ENCODE data around the gene ZNF138. TPM values are rescaled to one million over a fixed set of nuclear protein-coding genes. Genes with fewer than 3 reads are reported as not detected.

The ZNF138 gene
- total RNA-seq, 1 donor from 2014 or later, result 17.1 TPM

DNA sequence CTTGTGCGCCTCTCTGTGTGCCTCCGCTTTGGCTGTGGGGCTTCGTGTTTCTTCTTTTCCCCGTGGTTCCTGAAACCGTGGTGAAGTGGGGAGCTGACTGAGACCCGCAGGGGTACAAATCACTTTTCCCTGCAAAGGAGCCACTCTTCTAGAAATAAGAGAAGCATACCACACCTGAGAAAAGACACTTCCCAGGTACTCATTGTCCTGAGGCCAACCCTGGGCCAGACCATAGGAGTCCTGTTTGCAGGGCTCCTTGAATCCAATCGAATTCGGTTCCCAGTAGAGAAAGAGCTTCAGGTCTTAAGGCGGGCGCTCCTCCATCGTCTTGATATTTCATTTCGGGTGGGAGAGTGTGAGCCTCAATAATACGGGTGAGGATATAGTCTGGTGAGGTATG is 76.4 kb downstream of the ZNF138 start:
- Mint-ChIP-seq H3K4me1 (no peaks in the 10 kb centered on the region), H3K9me3 (peaks cover 51% of the 10 kb centered on the region), H3K27me3 (ENCODE audit: low read depth) (no peaks in the 10 kb centered on the region), H3K27ac (no peak overlapping the region), H3K36me3 (no peaks in the 10 kb centered on the region), H3K4me3 (no peak overlapping the region)
- TF ChIP-seq, protein P1, sequence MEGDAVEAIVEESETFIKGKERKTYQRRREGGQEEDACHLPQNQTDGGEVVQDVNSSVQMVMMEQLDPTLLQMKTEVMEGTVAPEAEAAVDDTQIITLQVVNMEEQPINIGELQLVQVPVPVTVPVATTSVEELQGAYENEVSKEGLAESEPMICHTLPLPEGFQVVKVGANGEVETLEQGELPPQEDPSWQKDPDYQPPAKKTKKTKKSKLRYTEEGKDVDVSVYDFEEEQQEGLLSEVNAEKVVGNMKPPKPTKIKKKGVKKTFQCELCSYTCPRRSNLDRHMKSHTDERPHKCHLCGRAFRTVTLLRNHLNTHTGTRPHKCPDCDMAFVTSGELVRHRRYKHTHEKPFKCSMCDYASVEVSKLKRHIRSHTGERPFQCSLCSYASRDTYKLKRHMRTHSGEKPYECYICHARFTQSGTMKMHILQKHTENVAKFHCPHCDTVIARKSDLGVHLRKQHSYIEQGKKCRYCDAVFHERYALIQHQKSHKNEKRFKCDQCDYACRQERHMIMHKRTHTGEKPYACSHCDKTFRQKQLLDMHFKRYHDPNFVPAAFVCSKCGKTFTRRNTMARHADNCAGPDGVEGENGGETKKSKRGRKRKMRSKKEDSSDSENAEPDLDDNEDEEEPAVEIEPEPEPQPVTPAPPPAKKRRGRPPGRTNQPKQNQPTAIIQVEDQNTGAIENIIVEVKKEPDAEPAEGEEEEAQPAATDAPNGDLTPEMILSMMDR (IDR thresholded peaks at IDR 0.05; ENCODE audit: unreplicated experiment), result no peak
- DNase-seq (ENCODE audit: low spot score in 2 of 2, unreplicated experiment in 2 of 2), result no peak

DNA sequence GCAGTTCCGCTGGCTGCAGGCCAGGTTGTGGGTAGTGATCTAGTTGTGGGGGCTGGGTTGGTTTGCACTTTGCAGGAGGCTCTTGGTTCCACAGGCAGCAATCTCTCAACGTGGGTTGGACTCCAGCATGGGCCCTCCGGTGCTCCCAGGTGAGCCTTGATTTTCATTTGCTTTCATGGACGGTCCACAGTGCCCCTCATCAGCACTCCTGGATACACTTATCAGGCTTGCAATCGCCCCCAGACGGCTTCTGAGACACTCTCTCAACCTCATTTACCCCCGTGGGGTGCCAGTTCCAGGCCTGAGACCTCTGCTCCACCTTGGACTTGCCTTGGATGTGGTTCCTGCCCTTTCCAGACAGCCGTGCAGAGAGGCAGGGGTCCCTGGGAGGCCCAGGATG is 77.5 kb downstream of the ZNF138 start:
- DNase-seq (ENCODE audit: low spot score in 2 of 2, unreplicated experiment in 2 of 2), result no peak
- TF ChIP-seq, protein P1 (IDR thresholded peaks at IDR 0.05; ENCODE audit: unreplicated experiment), result no peak
- Mint-ChIP-seq H3K27me3 (ENCODE audit: low read depth) (no peaks in the 10 kb centered on the region), H3K4me1 (no peaks in the 10 kb centered on the region), H3K4me3 (no peak overlapping the region), H3K27ac (no peak overlapping the region), H3K9me3 (peaks cover 49% of the 10 kb centered on the region), H3K36me3 (no peaks in the 10 kb centered on the region)

DNA sequence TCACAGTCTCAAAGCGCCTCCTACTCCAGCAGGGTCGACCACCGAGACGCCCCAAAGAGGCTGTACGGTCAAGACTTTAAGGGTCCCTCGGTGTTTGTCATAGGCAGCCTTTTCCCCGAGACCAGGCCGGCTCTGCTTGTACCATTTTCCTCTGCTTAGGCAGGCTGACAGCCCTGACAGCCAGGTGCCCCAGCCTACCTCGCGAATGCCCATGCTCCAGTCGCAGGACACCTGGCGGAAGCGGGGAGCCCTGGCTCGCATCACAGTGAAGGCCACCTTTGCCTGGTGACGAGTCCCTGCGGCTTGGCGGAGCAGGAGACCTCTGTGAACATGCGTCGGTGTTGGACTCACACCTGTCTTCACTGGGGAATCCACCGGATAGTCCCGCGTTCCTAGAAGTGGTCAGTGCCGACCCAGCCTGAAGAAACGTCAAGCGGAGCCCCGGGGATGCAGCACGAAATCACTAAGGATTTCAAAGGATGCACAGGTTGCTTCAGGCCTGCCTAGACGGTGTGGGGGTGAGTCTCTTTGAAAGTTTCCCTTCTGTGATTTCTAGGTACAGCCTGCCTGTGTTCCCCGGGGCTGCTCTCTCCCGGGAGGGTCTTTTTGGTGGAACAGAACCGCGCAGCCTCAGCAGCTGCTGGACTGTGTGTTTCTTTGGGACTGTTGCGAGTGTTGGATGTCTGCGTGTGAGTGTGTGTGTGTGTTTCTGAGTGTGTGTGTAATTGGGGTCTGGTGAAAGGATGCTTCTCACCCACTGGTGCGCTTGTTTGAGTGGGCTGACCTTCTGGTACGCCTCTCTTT is 78.3 kb downstream of the ZNF138 start:
- Mint-ChIP-seq H3K9me3 (peaks cover 46% of the 10 kb centered on the region), H3K36me3 (no peaks in the 10 kb centered on the region), H3K4me1 (no peaks in the 10 kb centered on the region), H3K27ac (no peak overlapping the region), H3K27me3 (ENCODE audit: low read depth) (no peaks in the 10 kb centered on the region), H3K4me3 (no peak overlapping the region)
- no peak for DNase-seq (ENCODE audit: low spot score in 2 of 2, unreplicated experiment in 2 of 2)
- TF ChIP-seq, protein P1 (IDR thresholded peaks at IDR 0.05; ENCODE audit: unreplicated experiment), result no peak

DNA sequence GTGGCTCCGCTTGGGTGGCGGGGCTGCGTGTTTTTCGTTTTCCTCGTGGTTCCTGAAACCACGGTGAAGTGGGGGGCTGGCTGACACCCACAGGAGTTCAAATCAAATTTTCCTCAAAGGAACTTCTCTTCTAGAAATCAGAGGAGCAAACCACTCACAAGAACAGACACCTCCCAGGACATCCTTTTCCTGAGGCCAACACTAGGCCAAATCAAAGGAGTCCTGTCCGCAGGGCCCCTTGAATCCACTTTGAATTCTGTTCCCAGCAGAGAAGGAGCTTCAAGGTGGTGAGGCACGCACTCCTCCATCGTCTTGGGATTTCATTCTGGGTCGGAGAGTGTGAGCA is 78.9 kb downstream of the ZNF138 start:
- no peak for DNase-seq (ENCODE audit: low spot score in 2 of 2, unreplicated experiment in 2 of 2)
- Mint-ChIP-seq H3K27me3 (ENCODE audit: low read depth) (no peaks in the 10 kb centered on the region), H3K36me3 (no peaks in the 10 kb centered on the region), H3K4me3 (no peak overlapping the region), H3K9me3 (peaks cover 42% of the 10 kb centered on the region), H3K4me1 (no peaks in the 10 kb centered on the region), H3K27ac (no peak overlapping the region)
- TF ChIP-seq, protein P1 (IDR thresholded peaks at IDR 0.05; ENCODE audit: unreplicated experiment), result no peak

DNA sequence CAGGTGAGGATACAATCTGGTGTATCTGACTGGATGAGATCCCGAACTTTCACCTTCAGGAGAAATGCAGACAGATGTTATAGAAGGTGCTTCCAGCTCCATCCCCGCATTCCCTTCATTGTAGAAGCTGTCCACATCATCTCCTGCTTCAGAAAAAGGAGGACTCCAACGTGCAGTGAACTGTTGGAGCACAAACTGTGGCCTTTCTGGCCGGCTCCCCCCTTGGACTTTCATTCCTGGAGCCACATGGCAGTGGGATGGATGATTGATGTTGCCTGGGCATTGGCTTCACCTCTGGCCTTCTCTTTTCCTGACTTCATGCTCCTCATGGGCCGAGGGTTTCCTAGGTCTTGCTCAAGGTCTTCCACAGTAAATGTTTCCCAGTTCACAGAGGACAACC is 79.3 kb downstream of the ZNF138 start:
- Mint-ChIP-seq H3K36me3 (no peaks in the 10 kb centered on the region), H3K27ac (no peak overlapping the region), H3K9me3 (peaks cover 39% of the 10 kb centered on the region), H3K4me1 (no peaks in the 10 kb centered on the region), H3K4me3 (no peak overlapping the region), H3K27me3 (ENCODE audit: low read depth) (no peaks in the 10 kb centered on the region)
- no peak for DNase-seq (ENCODE audit: low spot score in 2 of 2, unreplicated experiment in 2 of 2)
- TF ChIP-seq, protein P1 (IDR thresholded peaks at IDR 0.05; ENCODE audit: unreplicated experiment), result no peak
